KBM-7 (cell line): ENCODE measurements around the gene MIB2.
"Not testable (repeated sequence)": the region's sequence is repeated elsewhere in the genome, so short reads cannot be mapped to it uniquely, and the experiment has no call there.

Source experiments
- DNase-seq: peaks from one replicate; pipeline ENCODE4 v3.0.0-alpha.2; 2015
- in situ Hi-C: fragments of 300-500 bp; cut with MboI; formaldehyde crosslinking; loops from 2 replicates; pipeline ENCODE4 v1.14.3; 2020; ENCODE audit warnings: low sequenced_read_pairs, low pct_unique_long_range_greater_than_20kb, mixed read lengths

Gene MIB2

DNA sequence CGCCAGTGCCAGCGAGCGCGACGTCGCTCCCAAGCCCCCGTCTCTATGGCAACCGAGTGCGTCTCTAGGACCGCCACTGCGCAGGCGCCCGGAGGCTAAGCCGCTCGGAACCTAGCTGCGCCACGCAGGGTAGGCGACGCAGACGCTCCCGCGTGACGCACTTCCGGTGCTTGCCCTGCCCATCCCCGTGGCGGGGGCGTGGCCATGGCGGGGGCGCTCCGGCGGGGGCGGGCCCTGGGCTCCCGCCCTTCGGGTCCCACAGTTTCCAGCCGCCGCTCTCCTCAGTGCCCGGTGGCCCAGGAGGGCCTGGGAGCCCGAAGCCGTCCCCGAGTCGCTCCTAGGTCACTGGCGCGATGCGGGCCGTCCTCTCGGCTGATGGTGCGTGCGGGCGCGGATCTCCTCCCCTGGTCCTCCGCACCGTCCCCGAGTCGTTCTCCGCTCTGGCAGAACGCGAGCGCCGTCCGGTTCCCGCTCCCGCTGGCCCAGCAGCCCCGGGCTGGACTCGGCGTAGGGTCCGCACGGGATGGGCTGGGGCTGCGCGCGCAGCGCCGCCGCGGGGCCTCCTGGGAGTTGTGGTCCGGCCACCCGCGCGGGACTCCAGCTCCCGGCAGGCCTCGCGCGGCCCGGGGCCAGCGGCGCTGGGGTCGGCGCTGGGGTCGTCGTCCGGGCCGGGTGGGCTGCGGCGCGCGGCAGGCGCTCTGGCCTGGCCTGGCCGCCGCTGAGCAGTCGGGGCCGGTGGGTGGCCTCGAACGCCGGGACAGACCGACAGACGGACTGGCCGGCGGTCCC is at the start of gene MIB2:
Gene MIB2, plus strand, starts transcription at position 245 of the 789 bp plus-strand sequence. CDS start 7,953 bp downstream, outside the sequence.
- DNase-seq: peak; percentile 94
- in situ Hi-C loops: no loop called here

DNA sequence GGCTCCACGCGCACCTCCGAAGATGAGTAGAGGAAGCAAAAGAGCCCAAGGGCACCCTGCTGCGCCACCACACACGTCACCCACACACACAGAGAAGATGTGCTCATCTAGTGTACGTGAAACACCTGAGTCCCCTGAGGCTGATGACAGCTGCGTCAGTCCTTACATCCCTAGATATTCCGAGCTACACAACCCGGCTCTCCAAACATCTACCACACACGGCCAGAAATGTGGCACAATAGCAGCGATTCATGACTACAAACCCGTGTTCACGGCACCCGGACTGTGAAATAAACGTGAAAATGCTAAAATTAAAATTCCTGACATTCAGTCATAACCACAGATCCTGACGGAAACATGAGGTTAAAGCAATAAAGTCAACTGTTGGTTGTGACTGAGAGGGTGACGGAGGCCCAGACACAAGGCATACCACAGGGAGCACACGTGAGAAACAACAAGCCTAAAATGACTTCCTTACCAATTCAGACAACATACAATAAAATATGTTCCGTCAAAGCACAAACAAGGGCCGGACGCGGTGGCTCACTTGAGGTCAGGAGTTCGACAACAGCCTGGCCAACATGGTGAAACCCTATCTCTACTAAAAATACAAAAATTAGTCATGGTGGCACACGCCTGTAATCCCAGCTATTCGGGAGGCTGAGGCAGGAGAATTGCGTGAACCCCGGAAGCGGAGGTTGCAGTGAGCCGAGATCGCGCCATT is 48.0 kb upstream of the MIB2 start:
- in situ Hi-C loops: no loop called here
- DNase-seq: no peak

DNA sequence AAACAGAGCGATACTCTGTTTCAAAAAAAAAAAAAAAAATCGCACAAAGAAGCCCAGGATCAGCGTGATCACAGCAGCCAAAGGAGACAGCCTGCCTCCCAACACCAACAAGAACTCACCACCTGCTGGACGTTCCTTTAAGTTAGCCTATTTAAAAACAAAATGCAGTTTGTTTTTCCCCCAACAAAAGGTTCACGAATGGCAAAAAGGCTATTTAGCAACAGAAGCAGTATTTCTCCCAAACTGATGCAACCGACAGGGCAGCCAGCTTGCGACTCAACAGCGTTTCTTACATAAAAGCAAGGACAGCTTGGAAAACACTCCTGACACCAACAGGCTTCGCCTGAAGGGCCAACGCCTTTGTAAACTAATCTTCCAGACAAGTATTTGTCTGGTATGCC is 47.4 kb upstream of the MIB2 start:
- no peak for DNase-seq
- in situ Hi-C loops: no loop called here

DNA sequence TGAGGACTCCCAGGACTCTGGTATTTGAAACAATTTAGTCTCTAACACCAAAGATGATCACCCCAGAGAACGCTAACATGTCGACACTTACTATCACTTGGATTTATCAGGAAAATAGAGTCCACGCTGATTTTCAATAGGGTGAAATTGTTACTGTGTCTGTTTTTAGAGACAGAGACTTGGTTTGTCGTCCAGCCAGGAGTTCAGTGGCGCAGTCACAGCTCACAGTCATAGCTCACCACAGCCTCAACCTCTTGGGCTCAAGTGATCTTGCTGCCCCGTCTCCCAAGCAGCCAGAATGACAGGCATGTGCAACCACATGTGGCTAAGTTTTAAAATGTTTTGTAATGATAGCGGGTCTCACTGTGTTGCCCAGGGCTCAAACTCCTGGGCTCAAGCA is 46.0 kb upstream of the MIB2 start:
- no peak for DNase-seq
- in situ Hi-C loops: no loop called here

DNA sequence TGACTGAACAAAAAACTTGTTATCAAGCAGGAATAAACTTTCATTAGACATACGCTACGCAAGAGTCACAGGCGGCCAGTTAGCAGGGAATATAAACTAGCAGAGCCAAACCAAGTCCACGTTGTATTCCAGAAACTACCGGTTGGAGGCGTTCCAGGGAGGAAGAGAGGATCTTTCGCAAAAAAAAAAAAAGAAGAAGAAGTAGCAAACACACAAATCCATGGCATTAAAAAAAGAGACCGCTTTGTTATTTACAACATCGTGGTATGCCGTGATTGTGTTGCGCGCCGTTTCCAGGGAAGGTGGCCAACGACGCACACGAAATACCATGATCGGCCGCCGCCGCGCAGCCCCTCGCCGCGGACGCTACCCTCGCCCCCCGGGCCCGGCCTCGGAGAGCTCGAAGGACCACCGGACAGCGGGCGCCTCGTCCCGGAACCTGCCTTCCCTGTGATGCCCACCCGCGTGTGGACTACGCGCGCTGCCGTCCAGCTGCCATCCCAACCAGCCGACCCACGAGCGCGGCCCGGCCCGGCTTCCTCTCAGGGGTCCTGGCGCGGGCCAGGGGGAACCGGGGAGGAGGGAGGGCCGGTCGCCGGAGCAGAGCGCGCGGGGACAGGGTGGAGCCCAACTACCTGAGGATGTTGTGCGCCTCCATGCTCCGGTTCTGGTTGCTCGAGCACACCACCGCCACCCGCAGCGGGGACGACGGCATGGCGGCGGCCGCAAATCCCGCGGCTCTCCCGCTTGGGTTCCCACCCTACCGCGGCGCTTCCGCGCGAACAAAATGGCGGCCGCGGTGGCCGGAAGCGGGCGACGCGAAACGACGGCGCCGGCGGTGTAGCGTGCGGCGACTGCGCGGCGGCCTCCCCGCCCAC is 41.2 kb upstream of the MIB2 start:
- peak; percentile 83 for DNase-seq
- in situ Hi-C loops: no loop called here

DNA sequence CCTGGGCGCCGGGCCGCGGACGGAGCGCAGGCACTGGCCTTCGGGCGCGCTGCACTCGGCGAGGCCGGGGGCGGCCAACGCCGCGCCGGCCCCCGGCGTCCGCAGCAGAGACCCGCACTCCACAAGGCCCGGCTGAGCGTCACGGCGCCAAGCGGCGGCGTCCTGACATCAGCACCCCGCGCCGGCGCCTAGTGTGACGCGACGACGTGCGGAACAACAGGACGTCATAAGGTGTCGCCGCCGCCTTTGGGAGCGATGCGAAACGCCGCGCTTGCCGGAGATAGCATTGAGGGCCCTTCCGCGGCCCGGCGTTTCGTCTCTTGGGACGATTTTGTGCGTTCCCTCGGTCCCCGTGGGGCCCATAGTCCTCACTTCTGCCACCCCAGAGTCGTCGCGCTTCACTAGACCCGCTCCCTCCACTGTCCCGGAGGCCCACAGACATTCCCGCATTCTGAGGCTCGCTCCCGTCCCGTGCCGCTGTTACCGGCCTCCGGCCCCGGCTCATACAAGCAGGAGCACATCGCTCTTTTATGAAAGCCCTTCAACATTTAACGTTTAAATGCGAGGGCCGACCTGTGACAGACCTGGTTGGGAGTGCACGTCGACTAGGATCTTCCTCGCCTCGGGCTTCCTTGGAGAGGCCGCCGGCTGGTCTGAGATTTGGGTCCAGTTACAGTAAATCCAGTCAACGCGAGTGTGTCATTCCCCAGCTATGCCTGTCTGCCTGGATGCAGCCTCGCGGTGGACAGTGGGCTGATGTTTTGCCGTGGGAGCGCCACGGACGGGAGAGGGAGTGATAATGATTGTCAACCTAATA is 40.4 kb upstream of the MIB2 start, which contains the start of gene SSU72:
Gene SSU72, minus strand, starts transcription at position 143 of the 817 bp plus-strand sequence. CDS start 306 bp downstream, outside the sequence.
- peak; percentile 88 for DNase-seq
- in situ Hi-C loops: no loop called here

DNA sequence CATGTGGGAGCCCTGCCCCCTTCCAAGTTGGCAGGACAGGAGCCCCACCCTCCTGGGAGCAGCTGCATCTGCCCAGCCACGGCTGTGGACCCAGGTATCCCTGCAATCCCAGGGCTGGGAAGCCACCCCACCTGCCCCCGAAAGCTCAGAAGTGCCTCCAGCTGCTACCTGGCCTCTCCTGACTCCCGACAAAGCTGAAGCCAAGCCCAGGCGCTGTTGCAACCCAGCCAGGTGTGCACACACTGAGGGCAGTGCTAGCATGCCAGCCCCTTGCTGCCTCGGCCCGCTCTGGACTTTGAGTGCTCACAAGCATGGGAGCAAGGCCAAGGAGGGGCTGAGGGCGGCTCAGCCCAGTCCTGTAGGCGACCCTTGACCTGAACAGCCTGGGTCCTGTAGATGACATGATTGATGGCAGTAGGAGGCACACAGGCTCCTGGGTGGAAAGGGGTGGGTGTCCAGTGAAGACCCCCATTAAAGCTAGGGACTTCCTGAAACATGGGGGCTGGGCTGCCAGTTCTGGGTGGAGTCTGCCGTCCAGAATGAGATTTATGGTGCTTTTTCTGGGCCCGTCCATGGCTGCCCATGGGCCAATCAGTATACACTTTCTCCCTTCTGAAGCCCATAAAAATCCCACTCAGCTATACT is 37.8 kb upstream of the MIB2 start:
- in situ Hi-C loops: no loop called here
- no peak for DNase-seq

DNA sequence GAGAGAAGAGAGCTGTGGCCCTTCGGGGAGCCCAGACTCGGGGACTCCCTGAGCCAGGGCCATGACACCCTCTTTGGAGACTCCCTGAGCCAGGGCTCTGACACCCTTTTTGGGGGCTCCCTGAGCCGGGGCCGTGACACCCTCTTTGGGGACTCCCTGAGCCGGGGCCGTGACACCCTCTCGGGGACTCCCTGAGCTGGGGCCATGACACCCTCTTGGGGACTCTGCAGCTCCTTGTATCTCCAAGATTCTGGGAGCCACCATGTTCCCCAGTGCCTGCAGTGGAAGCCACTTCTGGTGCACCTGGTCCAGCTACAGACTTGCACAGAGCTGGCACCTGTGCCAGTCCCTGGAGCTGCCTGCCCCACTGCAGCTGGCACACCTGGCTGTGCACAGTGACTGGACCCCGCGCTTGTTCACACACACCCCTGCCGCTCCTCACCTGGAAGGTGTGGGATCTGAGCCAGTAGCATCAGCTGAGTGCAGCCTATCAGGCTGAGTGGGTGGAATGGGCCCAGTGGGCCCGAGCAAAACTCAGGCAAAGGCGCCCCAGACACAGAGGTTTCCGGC is 36.8 kb upstream of the MIB2 start:
- in situ Hi-C loops: no loop called here
- no peak for DNase-seq

DNA sequence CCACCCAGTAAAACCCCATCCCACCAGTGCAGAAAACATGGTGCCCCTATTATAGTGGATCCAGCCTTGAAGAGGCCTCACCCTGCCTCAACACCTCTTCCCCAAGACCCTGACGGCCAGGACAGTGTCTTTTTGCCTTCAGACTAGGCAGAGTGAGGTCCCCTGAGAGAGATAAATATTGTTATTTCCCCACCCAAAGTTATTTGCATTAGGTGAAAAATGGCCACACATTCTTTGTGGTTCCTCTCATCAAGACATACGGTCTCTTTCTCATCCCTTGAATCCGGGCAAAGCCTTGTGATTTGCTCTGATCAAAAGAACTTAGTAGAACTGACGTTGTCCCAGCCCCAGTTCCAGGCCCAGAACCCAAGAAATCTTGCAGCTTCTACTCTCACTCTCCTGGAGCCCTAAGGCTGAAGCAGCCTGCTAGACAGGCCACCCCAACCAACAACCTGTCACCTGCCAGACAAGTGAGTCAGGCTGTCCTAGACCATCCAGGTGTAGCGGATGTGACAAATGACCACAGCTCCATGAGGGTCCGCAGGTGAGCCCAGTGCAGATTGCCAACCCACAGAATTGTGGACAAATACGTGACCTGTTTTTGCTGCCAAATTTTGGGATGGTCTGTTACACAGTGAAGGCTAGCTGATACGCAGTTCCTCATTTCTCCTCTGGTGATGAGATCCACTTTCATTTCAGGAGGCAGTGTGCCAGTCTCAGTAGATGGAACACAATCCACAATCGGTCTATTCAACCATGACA is 32.5 kb upstream of the MIB2 start:
- DNase-seq: no peak
- in situ Hi-C loops: no loop called here

DNA sequence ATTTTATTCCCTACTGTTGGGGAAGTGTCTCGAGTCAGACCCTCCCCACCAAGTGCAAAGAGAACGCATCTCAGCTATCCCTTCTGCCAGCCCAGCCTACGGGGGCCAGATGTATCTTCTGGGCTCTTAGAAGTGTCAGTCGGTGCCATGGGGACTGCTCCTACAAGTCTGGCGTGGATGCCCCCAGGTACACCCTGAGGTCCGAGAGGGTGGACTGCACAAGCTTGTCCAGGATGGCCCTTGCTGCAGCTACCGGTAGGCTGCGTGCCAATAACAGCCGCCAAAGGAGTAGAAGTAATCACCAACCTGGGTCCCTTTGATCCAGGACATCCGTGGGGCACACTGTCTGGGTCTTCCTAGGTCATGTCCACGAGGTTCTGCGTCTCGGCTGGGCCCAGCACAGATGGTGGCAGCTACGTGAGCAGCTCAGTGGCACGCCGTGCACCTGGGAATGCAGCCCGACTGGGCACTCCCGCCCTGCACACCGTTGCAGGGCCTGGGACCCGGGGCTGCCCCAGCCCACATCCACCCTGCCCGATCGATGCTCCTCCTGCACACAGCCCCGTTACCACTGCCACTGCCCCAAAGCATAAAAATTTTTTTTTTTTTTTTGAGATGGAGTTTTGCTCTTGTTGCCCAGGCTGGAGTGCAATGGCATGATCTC is 31.8 kb upstream of the MIB2 start:
- in situ Hi-C loops: no loop called here
- DNase-seq: no peak

DNA sequence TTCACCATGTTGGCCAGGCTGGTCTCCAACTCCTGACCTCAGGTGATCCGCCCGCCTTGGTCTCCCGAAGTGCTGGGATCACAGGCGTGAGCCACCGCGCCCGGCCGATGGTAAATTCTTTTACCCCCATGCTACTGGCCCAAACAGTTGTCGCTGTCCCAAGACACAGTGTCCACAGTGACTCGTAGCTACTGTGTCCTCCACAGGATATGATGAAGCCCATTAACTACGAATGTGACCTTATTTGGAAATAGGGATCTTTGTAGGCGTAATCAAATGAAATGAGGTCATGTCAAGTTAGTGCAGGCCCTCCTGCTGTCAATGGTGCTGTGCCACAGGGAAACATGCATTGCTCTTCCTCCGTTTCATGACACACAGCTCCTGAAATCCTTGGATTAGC is 23.8 kb upstream of the MIB2 start:
- in situ Hi-C loops: no loop called here
- DNase-seq: no peak

DNA sequence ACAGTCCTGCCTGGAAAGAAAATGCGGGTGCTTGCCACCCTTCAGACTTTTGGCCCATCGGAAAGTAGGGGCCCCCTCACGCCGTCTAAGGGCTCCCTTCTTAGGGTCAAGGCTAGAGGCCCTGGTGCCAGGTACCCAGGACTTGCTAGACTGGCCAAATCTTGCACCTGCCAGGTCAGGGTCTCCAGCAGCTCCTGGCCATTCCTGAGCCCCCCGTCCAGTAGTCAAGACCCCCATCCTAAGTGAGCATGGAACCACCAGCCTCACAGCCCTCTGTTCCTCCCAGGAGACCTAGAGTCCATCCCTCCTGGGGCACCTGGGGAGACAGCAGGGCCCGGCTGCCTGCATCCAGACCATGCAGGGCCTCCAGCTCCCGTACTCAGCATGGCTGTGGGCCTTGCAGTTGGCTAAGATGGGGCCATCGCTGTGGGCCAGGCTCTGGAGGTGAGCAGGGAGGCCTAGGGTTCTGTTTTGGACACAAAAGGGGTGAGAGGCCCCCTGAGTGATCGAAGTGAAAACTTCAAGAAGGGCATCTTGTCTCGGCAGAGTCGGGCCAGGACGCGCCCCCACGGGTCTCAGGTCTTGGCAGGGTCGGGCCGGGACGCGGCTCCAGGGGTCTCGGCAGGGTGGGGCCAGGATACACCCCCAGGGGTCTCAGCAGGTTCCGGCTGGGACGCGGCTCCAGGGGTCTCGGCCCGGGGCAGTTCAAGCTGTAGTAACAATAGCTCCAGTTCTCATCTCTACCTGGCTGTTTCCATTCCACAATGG is 21.3 kb upstream of the MIB2 start:
- no peak for DNase-seq
- in situ Hi-C loops: no loop called here

DNA sequence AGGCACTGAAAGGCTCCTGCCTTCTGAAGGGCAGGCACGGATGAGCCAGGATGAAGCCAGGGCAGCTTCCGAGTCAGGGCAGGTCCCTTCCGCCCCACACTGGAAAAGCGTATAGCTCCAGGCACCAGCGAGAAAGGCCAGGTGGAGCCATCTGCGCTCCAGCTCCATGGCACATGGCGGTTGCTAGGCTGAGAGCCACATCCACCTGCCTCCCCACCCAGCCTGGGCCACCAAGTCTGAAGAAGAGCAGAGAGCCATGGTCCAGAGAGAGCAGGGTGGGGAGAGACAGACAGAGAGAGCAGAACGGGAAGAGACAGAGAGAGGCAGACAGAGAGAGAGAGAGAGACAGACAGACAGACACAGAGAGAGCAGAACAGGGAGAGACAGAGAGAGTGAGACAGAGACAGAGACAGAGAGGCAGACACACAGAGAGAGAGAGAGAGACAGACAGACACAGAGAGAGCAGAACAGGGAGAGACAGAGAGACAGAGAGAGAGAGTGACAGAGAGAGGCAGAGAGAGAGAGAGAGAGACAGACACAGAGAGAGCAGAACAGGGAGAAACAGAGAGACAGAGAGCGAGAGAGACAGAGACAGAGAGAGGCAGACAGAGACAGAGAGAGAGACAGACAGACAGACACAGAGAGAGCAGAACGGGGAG is 20.6 kb upstream of the MIB2 start:
- DNase-seq: no peak
- in situ Hi-C loops: no loop called here

DNA sequence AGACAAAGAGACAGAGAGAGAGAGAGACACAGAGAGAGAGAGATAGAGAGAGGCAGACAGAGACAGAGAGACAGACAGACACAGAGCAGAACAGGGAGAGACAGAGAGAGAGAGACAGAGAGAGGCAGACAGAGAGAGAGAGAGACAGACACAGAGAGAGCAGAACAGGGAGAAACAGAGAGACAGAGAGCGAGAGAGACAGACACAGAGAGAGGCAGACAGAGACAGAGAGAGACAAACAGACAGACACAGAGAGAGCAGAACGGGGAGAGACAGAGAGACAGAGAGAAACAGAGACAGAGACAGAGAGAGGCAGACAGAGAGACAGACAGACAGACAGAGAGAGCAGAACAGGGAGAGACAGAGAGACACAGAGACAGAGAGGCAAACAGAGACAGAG is 20.0 kb upstream of the MIB2 start:
- DNase-seq, in situ Hi-C loops: not testable (repeated sequence)

DNA sequence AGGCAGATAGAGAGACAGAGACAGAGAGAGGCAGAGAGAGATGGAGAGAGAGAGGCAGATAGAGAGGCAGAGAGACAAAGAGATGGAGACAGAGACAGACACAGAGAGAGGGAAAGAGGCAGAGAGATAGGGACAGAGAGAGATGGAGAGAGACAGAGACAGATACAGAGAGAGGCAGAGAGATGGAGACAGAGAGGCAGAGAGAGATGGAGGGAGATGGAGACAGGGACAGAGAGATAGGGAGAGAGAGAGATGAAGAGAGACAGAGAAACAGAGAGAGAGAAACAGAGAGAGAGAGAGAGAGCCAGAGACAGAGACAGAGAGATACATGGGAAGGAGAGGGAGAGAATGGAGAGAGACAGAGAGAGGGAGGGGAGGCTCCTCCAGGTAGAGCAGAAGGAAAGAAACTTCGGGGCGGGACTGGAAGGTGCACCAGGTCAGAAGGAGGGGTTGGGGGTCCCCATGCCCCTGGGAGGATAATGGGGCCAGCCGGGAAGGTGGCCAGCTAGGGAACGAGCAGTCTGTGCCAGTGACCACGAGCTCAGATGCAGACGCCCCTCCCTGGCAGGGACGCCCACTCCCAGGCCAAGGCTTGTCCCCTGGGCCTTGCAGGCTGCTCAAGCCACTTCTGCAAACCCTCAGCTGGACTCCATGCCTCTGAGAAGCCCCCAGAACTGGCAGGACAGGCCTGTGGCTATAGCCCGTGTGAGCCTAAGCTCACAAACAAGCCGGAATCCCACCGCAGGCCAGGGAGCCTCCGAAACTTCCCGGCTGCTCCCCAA is 18.6 kb upstream of the MIB2 start:
- DNase-seq: no peak
- in situ Hi-C loops: no loop called here
